ENCODE data around the gene CSNK2A1.
"Not testable (repeated sequence)": the region's sequence is repeated elsewhere in the genome, so short reads cannot be mapped to it uniquely, and the experiment has no call there.

The CSNK2A1 gene

GRCh38 chr20:584161-584970, 40.8 kb upstream of the CSNK2A1 start:
- H3K4me3 ChIP-seq (replicated peaks in 1 of 2; ENCODE audit: low read depth in 2 of 2, low read length in 2 of 2): no peak overlapping the region
- no peak for DNase-seq (ENCODE audit: low read depth in 2 of 2)
- TF ChIP-seq CTCF (IDR thresholded peaks at IDR 0.05; ENCODE audit: low read depth, low read length): no peak

GRCh38 chr20:582204-582603, 38.6 kb upstream of the CSNK2A1 start:
- DNase-seq (ENCODE audit: low read depth in 2 of 2): no peak
- no peak for TF ChIP-seq CTCF (IDR thresholded peaks at IDR 0.05; ENCODE audit: low read depth, low read length)
- H3K4me3 ChIP-seq (replicated peaks in 1 of 2; ENCODE audit: low read depth in 2 of 2, low read length in 2 of 2): no peak overlapping the region

- not testable (repeated sequence) for DNase-seq (ENCODE audit: low read depth in 2 of 2); H3K4me3 ChIP-seq (replicated peaks in 1 of 2; ENCODE audit: low read depth in 2 of 2, low read length in 2 of 2)
These were observed 35.5 kb upstream of the CSNK2A1 start for GRCh38 chr20:578940-579690.

GRCh38 chr20:577167-577791, 33.7 kb upstream of the CSNK2A1 start:
- TF ChIP-seq CTCF (IDR thresholded peaks at IDR 0.05; ENCODE audit: low read depth, low read length): peak; percentile 34
- peak; percentile 18 to 30 for DNase-seq (ENCODE audit: low read depth in 2 of 2)
- H3K4me3 ChIP-seq (replicated peaks in 1 of 2; ENCODE audit: low read depth in 2 of 2, low read length in 2 of 2): no peak overlapping the region

- no peak overlapping the region for H3K4me3 ChIP-seq (replicated peaks in 1 of 2; ENCODE audit: low read depth in 2 of 2, low read length in 2 of 2)
- no peak for TF ChIP-seq CTCF (IDR thresholded peaks at IDR 0.05; ENCODE audit: low read depth, low read length)
- DNase-seq (ENCODE audit: low read depth in 2 of 2): no peak
These were observed 32.6 kb upstream of the CSNK2A1 start for GRCh38 chr20:576156-576555.

- no peak for TF ChIP-seq CTCF (IDR thresholded peaks at IDR 0.05; ENCODE audit: low read depth, low read length)
- no peak for DNase-seq (ENCODE audit: low read depth in 2 of 2)
- H3K4me3 ChIP-seq (replicated peaks in 1 of 2; ENCODE audit: low read depth in 2 of 2, low read length in 2 of 2): no peak overlapping the region
These were observed 31.6 kb upstream of the CSNK2A1 start for GRCh38 chr20:575230-575629.

All from cardiac fibroblast (primary cell).